Loucy (cell line): Measurements from ENCODE around the gene CYP4F12.

Experiments
- EZH2phosphoT487 ChIP-seq: fragments of 200-600 bp; IDR thresholded peaks from 2 replicates; pipeline ENCODE4 v1.6.1; 2018; ENCODE audit warnings: antibody characterized with exemption, mild to moderate bottlenecking, moderate library complexity, borderline replicate concordance
- TF ChIP-seq, protein P1 (sequence below): fragments of 200-600 bp; sonication (generic); conservative IDR thresholded peaks from 2 replicates; pipeline ENCODE4 v1.5.1; 2014; ENCODE audit warnings: mild to moderate bottlenecking, antibody characterized with exemption, low read length

GRCh38 chr19:15737722-15738121 is 64.8 kb downstream of the CYP4F12 start, which contains the start of gene OR10H3:
- TF ChIP-seq, protein P1, sequence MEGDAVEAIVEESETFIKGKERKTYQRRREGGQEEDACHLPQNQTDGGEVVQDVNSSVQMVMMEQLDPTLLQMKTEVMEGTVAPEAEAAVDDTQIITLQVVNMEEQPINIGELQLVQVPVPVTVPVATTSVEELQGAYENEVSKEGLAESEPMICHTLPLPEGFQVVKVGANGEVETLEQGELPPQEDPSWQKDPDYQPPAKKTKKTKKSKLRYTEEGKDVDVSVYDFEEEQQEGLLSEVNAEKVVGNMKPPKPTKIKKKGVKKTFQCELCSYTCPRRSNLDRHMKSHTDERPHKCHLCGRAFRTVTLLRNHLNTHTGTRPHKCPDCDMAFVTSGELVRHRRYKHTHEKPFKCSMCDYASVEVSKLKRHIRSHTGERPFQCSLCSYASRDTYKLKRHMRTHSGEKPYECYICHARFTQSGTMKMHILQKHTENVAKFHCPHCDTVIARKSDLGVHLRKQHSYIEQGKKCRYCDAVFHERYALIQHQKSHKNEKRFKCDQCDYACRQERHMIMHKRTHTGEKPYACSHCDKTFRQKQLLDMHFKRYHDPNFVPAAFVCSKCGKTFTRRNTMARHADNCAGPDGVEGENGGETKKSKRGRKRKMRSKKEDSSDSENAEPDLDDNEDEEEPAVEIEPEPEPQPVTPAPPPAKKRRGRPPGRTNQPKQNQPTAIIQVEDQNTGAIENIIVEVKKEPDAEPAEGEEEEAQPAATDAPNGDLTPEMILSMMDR = no peak
- TF ChIP-seq EZH2phosphoT487 = no peak
